ENCODE results near the gene NDUFB10. TPM values are rescaled to one million over a fixed set of nuclear protein-coding genes. Genes with fewer than 3 reads are reported as not detected.

The NDUFB10 gene
- total and polyA plus RNA-seq, 2 experiments from 2014 or later = 291 to 518 TPM

- Histone ChIP-seq H3K4me3 (peak overlapping the region; percentile 93), H3K36me3 (peaks cover 21% of the 10 kb centered on the region), H3K4me1 (ENCODE audit: low read depth) (peaks cover 12% of the 10 kb centered on the region), H3K9me3 (ENCODE audit: low read depth) (no peaks in the 10 kb centered on the region), H3K27ac (peak overlapping the region; percentile 95), H3K27me3 (no peaks in the 10 kb centered on the region)
- TF ChIP-seq, protein P1, sequence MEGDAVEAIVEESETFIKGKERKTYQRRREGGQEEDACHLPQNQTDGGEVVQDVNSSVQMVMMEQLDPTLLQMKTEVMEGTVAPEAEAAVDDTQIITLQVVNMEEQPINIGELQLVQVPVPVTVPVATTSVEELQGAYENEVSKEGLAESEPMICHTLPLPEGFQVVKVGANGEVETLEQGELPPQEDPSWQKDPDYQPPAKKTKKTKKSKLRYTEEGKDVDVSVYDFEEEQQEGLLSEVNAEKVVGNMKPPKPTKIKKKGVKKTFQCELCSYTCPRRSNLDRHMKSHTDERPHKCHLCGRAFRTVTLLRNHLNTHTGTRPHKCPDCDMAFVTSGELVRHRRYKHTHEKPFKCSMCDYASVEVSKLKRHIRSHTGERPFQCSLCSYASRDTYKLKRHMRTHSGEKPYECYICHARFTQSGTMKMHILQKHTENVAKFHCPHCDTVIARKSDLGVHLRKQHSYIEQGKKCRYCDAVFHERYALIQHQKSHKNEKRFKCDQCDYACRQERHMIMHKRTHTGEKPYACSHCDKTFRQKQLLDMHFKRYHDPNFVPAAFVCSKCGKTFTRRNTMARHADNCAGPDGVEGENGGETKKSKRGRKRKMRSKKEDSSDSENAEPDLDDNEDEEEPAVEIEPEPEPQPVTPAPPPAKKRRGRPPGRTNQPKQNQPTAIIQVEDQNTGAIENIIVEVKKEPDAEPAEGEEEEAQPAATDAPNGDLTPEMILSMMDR (IDR thresholded peaks at IDR 0.05; ENCODE audit: low read depth, low read length) = peak; percentile 41
- DNase-seq (ENCODE audit: low read depth in 1 of 2, low spot score in 1 of 2) = peak; percentile 54 to 73
These were observed 4.6 kb downstream of the NDUFB10 start for GRCh38 chr16:1963806-1964505.

GRCh38 chr16:1964506-1965395 is 5.4 kb downstream of the NDUFB10 start, which contains the start of gene RPS2:
TSS of gene RPS2 (minus strand) at chr16:1964826. CDS start at chr16:1964625, 201 bp downstream.
- peak; percentile 99 to 100 for DNase-seq (ENCODE audit: low read depth in 1 of 2, low spot score in 1 of 2)
- peak within 1 kb of the TSS; percentile 95 for H3K27ac ChIP-seq
- H3K27me3 ChIP-seq = no peaks in the 10 kb centered on the region
- TF ChIP-seq, protein P1 (IDR thresholded peaks at IDR 0.05; ENCODE audit: low read depth, low read length) = no peak
- peak within 1 kb of the TSS; percentile 93 for H3K4me3 ChIP-seq
- peaks cover 21% of the 10 kb centered on the region for H3K36me3 ChIP-seq
- H3K4me1 ChIP-seq (ENCODE audit: low read depth) = peaks cover 12% of the 10 kb centered on the region
- no peaks in the 10 kb centered on the region for H3K9me3 ChIP-seq (ENCODE audit: low read depth)

DNA sequence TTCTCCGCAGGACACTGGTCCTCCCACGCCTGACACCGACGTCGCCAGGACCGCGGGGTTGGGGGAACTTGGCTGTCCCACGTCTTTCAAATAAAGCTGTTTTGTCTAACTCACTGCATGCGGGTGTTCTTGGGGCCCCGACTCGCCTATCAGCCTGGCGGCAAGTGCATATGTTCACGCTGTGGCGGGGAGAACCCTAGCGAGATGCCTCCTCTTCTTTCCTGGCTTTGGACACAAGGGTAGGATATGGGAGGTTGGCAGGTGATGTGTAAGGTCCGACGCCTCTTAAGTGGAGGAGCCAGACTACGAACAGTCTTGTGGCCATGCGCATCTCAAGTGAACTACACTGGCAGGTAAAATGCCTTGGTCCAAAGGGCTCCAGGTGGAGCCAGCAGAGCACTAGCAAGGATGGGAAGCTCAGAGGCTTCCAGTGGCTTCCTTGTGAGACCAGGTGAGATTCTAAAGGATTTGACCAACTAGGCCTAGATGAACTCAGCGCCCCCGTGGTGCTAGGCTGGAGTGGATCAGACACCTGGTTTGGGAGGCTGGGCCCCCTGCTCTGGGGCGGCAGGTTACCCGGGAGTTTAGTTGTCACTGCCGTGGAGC is 6.2 kb downstream of the NDUFB10 start:
- Histone ChIP-seq H3K27ac (peak overlapping the region; percentile 95), H3K4me1 (ENCODE audit: low read depth) (peaks cover 10% of the 10 kb centered on the region), H3K36me3 (peaks cover 21% of the 10 kb centered on the region), H3K27me3 (no peaks in the 10 kb centered on the region), H3K9me3 (ENCODE audit: low read depth) (no peaks in the 10 kb centered on the region), H3K4me3 (peak overlapping the region; percentile 93)
- no peak for DNase-seq (ENCODE audit: low read depth in 1 of 2, low spot score in 1 of 2)
- TF ChIP-seq, protein P1 (IDR thresholded peaks at IDR 0.05; ENCODE audit: low read depth, low read length) = no peak

- no peak within 1 kb of the TSS for H3K27ac ChIP-seq
- H3K36me3 ChIP-seq = peaks cover 16% of the 10 kb centered on the region
- no peaks in the 10 kb centered on the region for H3K9me3 ChIP-seq (ENCODE audit: low read depth)
- H3K4me1 ChIP-seq (ENCODE audit: low read depth) = peaks cover 8% of the 10 kb centered on the region
- peak within 1 kb of the TSS; percentile 93 for H3K4me3 ChIP-seq
- no peak for DNase-seq (ENCODE audit: low read depth in 1 of 2, low spot score in 1 of 2)
- TF ChIP-seq, protein P1 (IDR thresholded peaks at IDR 0.05; ENCODE audit: low read depth, low read length) = no peak
- no peaks in the 10 kb centered on the region for H3K27me3 ChIP-seq
These were observed 7.1 kb downstream of the NDUFB10 start, which contains the start of gene RNF151 for GRCh38 chr16:1966460-1966859. TSS of gene RNF151 (plus strand) at chr16:1966856. CDS start at chr16:1966882, 26 bp downstream.

All from cardiac muscle cell (in vitro differentiated cells and primary cell).